SKM-1 (cell line): ENCODE data around the gene RPL36A.

Experiments used
- DNase-seq: peaks from one replicate; lab custom pipeline; 2025; ENCODE audit not compliant: unreplicated experiment; lab: John Stamatoyannopoulos, UW

Gene RPL36A

DNA sequence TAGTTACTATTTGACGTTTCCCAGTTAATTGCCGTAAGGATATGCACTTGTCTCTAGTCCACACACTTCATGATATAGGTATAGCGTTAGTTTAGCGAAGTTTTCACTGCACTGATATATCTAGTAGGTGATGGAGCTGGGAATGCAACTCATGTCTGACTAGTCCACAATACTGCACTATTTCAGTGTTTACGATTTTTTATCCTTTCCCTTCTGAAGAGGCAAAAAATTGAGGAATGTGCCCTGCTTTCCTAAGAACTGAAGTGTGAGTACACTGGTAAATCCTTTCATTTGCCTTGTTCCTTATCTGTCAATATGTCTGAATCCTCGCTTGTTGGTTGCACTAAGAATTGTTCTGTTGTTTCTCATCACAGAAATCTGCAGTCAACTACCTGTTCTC is 1.0 kb downstream of the RPL36A start:
- DNase-seq: no peak

GRCh38 chrX:101393530-101394305 is 2.9 kb downstream of the RPL36A start:
- DNase-seq: no peak

DNA sequence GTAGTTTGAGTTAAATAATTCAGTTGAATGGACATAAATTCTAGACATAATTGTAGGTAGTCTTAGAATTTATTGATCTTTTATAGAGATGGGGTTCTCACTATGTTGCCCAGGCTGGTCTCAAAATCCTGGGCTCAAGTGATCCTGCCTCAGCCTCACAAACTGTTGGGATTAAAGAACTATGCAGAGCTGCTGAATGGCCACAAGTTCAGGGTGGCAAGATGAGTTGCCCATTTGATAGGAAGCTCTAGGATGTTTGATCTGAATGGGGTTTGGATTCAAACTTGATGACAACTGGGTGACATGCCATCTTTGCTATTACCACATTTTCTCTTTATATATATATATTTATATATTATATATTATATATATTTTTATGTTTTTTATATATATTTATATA is 3.6 kb downstream of the RPL36A start:
- DNase-seq: no peak

DNA sequence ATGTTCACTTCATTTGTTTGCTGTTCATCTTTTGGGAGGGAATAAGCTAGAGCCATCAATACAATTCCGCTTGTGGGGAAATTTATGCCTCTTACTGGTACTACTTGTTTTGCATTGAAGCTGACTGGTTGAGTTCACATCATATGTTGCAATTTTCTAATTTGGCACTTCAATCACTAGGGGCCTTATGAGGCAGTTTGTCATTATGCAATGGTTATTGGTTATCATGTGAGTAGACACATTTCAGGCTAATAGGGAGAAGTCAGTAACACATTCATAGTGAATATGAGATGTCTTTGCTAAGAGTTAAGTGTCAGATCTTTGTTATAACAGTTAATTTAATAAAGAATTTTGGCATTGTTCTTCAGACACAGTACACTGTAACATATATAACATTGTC is 5.0 kb downstream of the RPL36A start:
- peak; percentile 17 for DNase-seq

DNA sequence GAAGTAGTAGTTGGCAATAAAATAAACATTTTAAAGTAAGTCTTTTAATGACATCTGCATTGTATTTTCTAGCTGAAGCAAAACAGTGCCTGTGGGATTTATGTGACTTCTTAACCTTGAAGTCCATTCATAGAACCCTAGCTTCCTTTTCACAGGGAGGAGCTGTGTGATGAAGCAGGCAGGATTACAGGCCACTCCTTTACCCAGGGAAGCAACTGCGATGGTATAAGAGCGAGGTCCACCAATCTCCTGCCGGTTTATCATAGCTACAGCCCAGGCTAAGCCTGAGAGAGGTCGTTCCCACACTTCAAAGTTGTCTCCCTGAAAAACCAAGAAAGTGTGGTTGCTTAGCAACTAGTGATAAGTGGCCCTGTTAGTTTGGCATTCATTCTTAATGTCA is 7.0 kb downstream of the RPL36A start:
- DNase-seq: no peak

GRCh38 chrX:101398694-101399093 is 7.9 kb downstream of the RPL36A start:
- DNase-seq: no peak

DNA sequence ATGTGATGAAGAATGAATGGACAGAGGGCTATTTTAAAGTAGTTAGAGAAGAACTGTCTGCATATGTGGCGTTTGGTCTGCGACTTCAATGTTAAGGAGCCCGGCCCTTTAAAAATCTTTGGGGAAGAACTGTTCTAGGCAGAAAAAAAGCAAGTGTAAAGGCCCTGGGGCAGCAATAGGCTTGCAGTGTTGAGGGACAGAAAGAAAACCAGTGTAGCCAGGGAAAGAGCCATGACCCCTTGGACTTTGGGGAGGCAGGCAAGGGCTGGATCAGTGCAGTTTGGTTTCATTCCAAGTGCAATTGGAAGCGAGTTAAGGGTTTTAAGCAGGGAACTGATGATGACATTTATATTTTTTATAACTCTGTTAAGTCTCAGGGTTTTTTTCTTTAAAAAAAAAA is 9.0 kb downstream of the RPL36A start:
- no peak for DNase-seq

- no peak for DNase-seq
These were observed 16.4 kb downstream of the RPL36A start for GRCh38 chrX:101407167-101407747.

- DNase-seq: peak; percentile 81
These were observed 17.1 kb downstream of the RPL36A start, which contains the start of the genes GLA and HNRNPH2 for GRCh38 chrX:101407748-101408531. GLA (minus strand) TSS chrX:101407925; CDS start chrX:101407903, 22 bp downstream. HNRNPH2 (plus strand) TSS chrX:101408222; CDS start chrX:101411989, 3,767 bp downstream.

DNA sequence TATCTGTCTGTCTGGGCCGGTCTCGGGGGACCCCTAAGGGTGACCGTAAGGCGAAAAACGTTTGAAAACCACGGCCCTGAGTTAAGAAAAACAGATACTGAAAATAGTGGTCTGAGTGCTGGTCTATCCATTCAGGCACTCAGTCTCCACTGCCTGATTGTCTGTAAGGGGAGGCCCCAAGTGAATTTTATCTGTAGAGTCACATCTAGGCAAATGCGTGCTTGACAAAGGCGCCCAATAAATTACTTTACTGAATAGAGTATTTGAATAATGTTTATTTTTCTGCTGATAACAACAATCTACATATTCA is 17.7 kb downstream of the RPL36A start:
- DNase-seq: no peak

GRCh38 chrX:101409043-101409442 is 18.2 kb downstream of the RPL36A start:
- DNase-seq: no peak

DNA sequence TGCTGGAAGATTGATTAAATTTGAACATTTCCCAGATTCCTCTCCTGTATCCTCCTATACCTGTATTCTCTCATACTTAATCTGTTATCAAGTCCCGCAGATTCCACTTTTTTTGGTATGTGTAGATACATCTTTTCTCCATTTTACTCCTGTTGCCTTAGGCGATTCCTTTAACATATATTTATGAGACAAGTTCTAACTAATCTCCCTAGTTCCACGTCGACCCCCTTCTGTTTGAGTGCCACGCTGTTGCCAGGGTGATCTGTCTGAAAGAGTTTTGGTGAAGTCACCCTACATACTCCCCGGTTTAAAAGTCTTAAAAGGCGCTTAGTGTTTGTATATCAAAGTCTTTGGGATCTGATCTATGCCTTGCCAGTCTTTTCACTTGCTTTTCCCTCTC is 19.6 kb downstream of the RPL36A start:
- no peak for DNase-seq

- DNase-seq: no peak
These were observed 21.2 kb downstream of the RPL36A start for GRCh38 chrX:101411984-101412383.

GRCh38 chrX:101415180-101416145 is 24.7 kb downstream of the RPL36A start:
- no peak for DNase-seq

DNA sequence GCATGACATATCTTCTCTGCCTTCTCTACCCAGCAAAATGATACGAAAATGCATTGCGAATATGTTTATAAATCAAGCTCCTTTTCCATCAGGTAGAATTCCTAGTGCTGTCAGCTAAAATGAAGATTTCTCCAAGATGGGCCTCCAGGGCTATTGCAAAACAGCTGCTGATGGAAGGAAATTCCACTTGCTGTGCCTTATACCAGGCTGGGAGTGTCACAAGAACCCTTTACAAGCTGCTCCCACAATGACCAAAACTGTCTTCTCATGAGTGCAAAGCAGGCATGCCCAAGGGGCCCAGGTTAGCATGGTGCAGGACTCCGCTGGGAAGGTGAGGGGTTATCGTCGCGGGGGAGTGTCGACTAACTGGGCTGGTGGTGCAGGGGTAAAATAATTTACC is 25.9 kb downstream of the RPL36A start:
- DNase-seq: no peak

GRCh38 chrX:101417190-101417589 is 26.4 kb downstream of the RPL36A start:
- DNase-seq: no peak

DNA sequence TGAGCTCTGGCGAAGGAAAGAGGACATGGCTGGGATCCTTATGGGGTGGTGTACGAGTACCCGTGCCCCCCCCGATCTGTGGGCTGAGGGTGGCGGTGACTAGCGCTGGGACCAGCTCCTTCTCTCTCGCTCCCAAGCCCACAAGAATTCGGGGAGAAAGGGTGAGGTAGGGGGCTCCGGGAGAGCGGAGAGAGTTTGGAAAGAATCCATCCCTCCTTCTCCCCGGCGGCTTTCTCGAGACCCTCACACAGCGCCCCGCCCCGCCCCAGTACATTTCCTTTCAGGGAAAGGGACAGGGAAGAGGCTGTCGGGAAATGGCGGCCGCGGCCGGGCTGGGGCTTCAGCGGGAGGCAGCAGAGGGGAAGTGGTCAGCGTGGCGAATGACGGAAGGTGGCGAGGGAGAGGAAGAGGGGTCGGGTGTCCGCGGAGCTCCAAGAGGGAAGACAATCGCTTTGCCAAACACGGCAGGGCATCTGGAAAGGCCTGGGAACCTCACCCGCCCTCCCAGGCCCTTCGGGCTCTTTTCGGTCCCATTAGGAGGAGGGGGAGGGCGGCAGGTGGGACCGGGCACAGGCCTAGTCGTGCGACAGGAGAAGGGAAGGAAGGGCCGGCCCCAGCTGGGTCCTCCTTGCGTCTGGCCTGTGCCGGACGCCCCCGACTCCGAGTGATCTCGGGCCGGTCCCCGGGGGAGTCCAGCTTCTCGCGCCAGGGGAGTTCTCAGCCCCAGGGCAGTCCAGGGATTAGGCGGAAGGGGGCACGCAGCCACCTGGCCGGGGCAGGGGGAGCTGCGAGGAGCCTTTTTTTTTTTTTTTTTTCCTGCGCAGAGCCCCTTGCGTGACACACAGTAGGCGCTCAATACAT is 27.4 kb downstream of the RPL36A start:
- no peak for DNase-seq

- no peak for DNase-seq
These were observed 28.7 kb downstream of the RPL36A start for GRCh38 chrX:101419489-101419888.

DNA sequence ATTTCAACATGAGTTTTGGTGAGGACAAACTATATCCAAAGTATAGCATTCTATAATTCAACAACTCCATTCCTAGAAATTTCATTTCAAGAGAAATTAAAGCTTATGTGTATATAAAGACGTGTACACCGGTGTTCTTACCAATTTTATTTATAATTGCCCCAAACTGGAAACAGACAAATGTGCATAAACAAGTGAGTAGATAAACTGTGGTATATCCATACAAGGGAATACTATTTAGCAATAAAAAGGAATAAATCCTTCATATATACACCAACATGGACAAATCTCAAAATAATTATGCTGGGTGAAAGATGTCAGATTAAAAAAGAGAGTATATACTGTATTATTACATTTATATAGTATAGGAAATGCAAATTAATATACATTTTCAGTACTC is 37.1 kb downstream of the RPL36A start:
- no peak for DNase-seq

GRCh38 chrX:101429934-101430333 is 39.1 kb downstream of the RPL36A start:
- DNase-seq: no peak
